Eye (tissue), 1 donor: ENCODE results near the gene BFSP2.

Experiments
- DNase-seq: peaks from one replicate; pipeline ENCODE4 v3.0.0-alpha.2; 2015

The BFSP2 gene

GRCh38 chr3:133424937-133425869, 25.3 kb downstream of the BFSP2 start:
- no peak for DNase-seq

GRCh38 chr3:133425898-133426297, 26.0 kb downstream of the BFSP2 start:
- DNase-seq, result no peak

DNA sequence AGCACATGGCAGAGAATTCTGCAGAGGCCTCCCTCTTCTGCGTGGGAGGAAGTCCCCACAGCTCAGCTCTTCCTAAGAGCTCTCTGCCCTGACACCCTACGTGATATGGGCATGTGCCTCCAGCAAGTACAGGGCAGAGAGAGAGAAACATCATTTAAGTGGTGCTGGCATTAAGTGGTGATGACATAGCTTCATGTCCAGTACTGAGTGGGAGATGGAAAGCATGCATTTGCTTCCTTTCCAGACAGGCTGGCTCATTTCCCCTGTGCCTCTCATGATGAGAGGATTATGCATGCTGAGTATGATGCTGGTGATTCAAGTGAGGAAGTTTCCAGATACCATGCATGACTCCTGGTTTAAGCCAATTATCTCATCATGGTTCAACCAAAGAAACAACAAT, 26.9 kb downstream of the BFSP2 start:
- no peak for DNase-seq

DNA sequence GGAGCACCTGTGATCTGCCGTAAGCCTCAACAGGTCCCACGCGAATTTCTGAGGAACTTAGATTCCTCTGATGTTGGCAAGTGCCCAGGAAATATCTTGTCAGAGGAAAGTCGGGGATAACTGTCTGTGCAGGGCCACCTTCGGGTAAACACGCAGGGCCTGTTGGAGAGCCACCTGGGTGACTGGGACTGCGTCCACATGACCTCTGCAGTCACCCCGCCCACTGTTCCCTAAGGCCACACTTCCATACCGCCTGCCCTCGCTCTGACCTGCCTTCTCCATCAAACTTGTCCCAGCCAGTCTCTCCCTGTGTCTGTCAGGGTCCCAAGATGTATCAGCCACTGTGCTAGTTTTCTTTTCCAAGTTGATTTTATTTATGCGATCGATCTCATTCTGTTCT, 28.7 kb downstream of the BFSP2 start:
- no peak for DNase-seq

- DNase-seq, result no peak
These were observed 29.2 kb downstream of the BFSP2 start for GRCh38 chr3:133429063-133429462.

DNA sequence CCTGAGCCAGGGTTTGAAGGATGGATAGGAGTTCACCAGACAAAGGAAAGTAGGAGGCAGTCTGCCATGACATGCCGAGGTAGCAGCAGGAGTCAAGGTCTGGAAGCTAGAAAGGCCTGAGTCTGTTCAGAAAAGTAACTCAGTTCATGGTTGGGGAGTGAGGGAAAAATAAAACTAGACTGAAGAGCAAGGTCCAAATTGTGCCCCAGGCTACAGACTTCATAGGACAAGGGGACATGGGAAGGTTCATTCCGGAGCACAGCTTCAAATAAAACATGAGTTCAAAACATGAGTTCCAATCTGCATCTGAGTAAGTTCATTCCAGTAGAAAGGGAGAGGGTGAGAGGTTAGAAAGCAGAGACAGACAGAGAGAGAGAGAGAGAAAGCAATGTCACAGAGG, 39.7 kb downstream of the BFSP2 start:
- DNase-seq, result no peak

GRCh38 chr3:133440652-133441051, 40.8 kb downstream of the BFSP2 start:
- DNase-seq, result no peak

- no peak for DNase-seq
These were observed 42.0 kb downstream of the BFSP2 start for GRCh38 chr3:133441867-133442270.

- DNase-seq, result no peak
These were observed 42.7 kb downstream of the BFSP2 start for GRCh38 chr3:133442518-133442917.

GRCh38 chr3:133443649-133444422, 44.0 kb downstream of the BFSP2 start:
- no peak for DNase-seq

DNA sequence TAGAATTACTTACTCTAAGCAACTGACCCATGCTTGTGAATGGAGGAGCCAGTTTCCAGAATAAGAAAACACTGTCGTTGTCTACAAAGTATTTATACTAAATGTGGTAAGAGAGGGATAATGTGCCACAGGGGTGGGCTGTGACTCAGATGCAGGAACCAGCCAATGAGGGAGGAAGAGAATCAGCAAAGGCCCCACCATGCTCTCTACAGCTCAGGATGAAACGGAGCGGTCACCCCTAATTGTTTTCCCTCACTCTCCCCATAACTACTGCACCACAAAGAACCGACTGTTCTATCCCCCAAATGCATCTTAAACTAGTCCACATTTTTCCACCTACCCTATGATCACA, 44.5 kb downstream of the BFSP2 start:
- DNase-seq, result no peak

GRCh38 chr3:133445108-133445507, 45.3 kb downstream of the BFSP2 start:
- no peak for DNase-seq

- no peak for DNase-seq
These were observed 48.1 kb downstream of the BFSP2 start for GRCh38 chr3:133447750-133448477.

DNA sequence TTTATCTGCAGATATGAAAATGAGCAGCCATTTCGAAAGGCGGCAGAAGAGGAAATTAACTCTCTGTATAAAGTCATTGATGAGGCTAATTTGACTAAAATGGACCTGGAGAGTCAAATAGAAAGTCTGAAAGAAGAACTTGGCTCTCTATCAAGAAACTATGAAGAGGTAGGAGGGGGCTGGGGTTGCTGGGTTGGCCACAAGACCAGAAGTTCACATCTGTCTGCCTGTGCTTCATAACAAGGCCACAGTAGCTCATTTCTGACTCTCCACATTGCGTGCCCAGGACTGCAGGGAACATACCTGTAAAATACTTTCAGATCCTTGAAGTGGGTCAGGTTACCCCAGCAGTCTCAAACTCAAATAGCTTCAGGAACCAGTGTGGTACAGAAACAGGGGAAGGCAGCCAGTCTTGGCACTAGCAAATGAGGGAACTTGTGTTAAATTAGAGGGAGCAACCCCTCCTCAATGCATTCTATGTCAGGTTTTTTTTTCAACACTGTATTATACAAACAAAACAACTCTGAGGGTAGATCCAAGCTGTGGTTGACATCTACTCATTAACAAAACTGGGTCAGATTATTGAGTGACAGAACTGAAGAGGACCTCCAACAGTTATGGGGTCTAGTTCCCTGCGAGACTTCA, 48.7 kb downstream of the BFSP2 start:
- peak; percentile 52 for DNase-seq

DNA sequence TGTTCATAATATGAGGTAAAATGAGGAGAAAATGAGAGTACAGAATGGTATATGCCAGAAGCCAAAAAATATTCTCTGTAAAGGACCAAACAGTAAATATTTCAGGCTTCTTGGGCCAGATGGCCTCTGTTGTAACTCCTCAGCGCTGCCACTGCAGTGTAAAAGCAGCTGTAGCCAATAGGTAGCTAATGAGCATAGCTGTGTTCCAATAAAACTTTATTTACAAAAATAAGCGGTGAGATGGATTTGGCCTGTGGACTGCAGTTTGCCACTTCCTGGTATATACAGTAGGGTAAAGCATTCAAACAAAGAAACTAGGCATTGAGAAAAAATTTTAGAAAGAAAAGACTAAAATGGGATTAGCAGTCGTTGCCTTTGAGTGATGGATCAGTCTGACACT, 51.5 kb downstream of the BFSP2 start:
- DNase-seq, result no peak

DNA sequence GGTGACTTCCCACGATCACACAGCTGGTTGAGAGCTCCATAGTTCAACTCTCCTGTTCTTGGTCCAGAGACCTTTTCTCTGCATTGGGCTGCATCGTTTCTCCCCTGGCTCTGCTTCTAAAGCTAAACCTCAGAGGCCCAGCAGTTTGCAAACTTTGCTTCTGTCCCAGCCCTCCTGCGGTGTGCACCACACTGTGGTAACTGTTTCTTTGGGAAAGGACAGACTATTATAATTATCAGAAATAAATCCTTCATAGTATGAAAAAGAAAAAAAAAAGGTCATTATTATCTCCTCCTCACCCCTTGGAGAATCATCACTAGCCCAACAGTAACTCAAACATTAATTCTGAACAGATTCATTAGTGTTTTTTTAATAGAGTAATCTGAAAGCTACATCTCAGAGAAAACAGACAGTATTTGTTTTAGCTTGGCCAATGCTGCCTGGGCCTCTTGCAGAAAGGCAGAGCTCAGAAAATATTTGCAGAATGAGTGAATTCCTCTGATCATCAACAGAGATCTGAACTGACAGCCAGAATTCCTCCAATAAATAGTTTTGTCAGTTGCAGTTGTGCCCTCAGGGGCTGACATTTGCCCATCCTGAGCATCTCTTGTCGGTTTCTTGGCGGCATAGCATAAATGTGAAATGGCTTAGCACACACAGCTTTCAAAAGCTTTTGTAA, 52.9 kb downstream of the BFSP2 start:
- DNase-seq, result peak; percentile 87

DNA sequence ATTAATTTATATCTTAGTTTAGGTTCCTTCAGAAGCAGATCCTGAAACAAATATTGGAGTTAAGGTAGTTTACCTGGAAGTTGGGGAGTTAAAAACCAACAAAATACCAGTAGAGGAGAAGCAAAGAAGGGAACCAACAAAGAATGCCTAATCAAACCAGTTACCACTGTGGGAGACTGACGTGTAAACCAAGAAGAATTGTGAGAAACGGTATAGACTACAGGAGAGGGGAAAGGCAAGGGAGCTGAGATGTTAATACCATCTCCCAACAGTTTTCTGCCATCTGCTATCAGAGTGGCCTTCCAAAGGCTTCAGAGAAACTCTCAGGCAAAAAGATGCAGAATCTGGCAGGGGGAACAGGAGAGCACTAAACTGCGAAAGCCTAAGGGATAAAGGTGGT, 53.5 kb downstream of the BFSP2 start:
- peak; percentile 57 for DNase-seq

- DNase-seq, result no peak
These were observed 55.4 kb downstream of the BFSP2 start for GRCh38 chr3:133455281-133455680.

DNA sequence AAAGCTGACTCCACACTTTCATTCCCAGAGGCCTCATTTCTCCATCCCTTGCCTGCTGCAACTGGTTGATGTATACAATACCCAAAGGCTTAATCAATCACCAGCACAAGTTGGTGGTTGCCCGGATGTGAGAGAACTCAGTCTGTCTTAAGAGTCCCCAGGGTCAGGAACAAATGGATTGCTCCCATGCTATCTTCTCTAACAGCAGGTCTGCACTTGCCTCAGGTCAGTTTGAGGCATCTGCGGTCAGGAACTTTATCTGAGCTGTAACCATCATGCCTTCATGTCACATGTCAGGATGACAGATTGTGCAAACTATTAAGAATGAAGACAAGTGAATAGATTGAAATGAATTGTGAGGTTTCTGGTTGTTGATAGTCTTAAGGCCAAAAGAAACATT, 56.1 kb downstream of the BFSP2 start:
- DNase-seq, result no peak

- DNase-seq, result no peak
These were observed 57.2 kb downstream of the BFSP2 start for GRCh38 chr3:133457025-133457424.

DNA sequence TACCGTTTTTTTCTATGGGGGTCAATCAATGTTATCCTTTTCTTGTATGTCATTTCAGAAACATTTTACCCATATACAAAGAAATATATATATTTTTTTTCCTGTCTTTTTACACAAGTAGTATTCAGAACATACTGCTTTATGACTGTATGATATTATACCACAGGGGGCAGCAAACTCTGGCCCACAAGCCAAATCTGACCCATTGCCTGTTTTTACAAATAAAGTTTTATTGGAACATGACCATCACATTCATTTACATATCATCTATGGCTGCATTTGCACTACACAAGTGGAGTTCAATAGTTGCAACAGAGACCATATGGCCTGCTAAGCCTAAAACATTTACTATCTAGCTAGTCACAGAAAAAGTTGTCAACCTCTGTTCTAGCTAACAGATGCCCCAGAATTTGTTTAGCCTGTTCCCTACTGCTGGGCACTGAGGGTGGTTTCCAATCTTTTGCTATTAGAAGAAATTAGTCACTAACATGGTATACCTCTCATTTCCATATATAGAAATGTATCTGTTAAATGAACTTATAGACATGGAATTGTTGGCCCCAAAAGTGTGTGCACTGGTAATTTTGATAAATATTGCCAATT, 57.7 kb downstream of the BFSP2 start:
- no peak for DNase-seq

GRCh38 chr3:133459400-133459799, 59.5 kb downstream of the BFSP2 start:
- peak; percentile 47 for DNase-seq
